Measurements from ENCODE around the gene MRPS18A.

Gene MRPS18A

DNA sequence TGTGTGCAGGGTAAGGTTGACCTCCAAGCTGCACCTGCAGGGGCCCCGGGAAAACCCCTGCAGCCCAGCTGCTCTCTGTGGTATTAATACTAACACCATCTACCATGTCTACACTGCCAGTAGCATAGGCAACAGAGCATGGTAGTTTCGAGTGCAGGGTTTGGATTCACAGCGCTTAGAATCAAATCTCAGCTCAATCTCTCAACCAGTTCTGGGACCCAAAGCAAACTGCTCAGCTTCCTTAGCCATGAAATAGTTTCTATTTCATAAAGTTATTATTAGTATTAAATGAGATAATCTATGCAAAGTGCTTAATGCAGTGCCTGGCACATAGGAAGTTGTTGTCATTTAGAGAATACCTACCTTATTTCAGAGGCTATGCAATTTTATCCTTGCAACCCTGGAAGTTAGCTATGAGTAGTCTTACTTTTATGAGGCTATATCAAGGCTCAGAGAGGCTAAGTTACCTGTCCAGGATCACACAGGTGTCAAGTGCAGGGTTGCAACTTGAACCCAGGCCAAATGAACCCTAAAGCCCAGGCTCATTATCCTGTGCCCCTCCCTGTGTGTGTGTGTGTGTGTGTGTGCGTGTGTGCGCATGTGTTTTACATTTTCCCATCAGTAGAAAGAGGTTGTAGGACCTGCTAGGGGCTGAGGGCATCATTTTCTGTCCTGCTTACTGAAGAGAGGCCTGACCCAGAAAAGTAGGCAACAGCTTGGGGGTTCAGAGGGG, 27.6 kb upstream of the MRPS18A start:
- Histone ChIP-seq H3K4me1 (peaks cover 5% of the 10 kb centered on the region), H3K79me2 (no peaks in the 10 kb centered on the region), H3K27ac (no peak overlapping the region), H3K9me3 (ENCODE audit: control insufficient read depth, low read length) (no peaks in the 10 kb centered on the region), H3K36me3 (ENCODE audit: control insufficient read depth, insufficient read depth, low read length) (no peaks in the 10 kb centered on the region), H3K27me3 (ENCODE audit: control insufficient read depth, insufficient read depth, low read length) (no peaks in the 10 kb centered on the region), H3K9ac (no peak overlapping the region), H2AFZ (no peak overlapping the region), H3K4me3 (ENCODE audit: low read depth, low read length) (no peak overlapping the region), H3K4me2 (ENCODE audit: low read length) (no peak overlapping the region)
- TF ChIP-seq, protein P1, sequence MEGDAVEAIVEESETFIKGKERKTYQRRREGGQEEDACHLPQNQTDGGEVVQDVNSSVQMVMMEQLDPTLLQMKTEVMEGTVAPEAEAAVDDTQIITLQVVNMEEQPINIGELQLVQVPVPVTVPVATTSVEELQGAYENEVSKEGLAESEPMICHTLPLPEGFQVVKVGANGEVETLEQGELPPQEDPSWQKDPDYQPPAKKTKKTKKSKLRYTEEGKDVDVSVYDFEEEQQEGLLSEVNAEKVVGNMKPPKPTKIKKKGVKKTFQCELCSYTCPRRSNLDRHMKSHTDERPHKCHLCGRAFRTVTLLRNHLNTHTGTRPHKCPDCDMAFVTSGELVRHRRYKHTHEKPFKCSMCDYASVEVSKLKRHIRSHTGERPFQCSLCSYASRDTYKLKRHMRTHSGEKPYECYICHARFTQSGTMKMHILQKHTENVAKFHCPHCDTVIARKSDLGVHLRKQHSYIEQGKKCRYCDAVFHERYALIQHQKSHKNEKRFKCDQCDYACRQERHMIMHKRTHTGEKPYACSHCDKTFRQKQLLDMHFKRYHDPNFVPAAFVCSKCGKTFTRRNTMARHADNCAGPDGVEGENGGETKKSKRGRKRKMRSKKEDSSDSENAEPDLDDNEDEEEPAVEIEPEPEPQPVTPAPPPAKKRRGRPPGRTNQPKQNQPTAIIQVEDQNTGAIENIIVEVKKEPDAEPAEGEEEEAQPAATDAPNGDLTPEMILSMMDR (IDR thresholded peaks at IDR 0.05) = no peak

DNA sequence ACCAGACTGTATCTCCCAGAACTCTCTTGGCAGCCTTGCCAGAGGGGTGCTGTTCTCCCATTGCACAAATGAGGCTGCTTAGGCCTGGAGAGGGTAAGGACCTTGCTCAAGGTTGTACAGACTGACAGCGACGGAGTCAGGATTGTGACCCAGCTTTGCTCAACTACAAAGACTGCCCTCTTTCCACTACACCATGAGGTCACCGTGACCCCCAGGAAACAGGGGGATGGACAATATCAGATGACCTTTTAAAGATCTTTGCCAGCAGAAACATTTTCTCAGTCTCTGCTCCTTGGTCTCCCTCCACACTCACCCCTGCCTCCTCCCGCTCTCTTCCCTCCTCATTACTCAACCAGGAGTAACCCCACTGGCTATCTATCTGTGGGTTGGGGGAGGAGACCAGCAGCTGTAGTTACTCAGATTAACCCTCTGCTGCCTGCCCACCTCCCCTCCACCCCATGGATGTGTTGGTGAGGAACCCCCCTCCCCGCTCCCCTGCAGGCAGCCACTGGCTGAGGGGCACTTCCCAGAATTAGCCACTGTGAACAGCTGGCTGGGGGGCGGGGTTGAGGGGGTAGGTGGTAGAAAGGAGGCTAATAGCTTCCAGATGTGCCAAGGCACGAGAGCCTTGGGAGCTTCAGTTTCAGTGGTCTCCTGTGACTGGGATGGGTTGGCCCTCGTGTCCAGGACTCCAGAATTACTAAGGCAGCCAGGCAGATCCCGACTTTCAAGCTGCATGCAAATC, 26.9 kb upstream of the MRPS18A start:
- no peaks in the 10 kb centered on the region for H3K79me2 ChIP-seq
- H3K27ac ChIP-seq = no peak overlapping the region
- H3K9me3 ChIP-seq (ENCODE audit: control insufficient read depth, low read length) = no peaks in the 10 kb centered on the region
- no peak overlapping the region for H3K4me3 ChIP-seq (ENCODE audit: low read depth, low read length)
- no peak overlapping the region for H2AFZ ChIP-seq
- no peak overlapping the region for H3K9ac ChIP-seq
- no peak overlapping the region for H3K4me2 ChIP-seq (ENCODE audit: low read length)
- TF ChIP-seq, protein P1 (IDR thresholded peaks at IDR 0.05) = no peak
- H3K27me3 ChIP-seq (ENCODE audit: control insufficient read depth, insufficient read depth, low read length) = no peaks in the 10 kb centered on the region
- H3K36me3 ChIP-seq (ENCODE audit: control insufficient read depth, insufficient read depth, low read length) = no peaks in the 10 kb centered on the region
- H3K4me1 ChIP-seq = peaks cover 6% of the 10 kb centered on the region

DNA sequence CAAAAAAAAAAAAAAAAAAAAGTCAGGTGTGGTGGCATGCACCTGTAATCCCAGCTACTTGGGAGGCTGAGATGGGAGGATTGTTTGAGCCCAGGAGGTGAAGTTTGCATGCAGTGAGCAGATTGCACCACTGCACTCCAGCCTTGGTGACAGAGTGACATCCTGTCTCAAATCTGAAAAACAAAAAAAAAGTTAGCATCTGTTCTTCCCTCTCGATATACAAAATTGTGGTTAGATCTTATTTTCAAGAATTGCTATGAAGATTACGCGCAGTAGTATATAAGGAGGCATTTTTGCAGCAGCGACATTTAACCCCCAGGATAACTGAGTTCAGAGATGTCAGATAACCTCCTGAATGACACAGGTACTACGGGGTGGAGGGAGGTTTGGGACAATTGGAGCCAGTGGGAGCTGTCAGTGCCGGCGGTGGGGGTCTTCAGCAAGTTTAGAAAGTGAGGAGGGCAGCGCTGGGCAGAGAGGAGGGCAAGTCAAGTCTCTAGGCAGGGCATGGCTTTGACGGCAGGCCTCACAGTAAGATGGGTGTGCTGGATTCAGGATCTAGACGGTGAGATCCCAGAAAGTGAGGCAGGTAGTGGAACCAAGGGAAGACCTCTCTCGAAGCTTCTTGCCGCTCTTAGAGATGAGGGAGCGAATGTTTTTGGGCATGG, 26.2 kb upstream of the MRPS18A start:
- Histone ChIP-seq H3K4me2 (ENCODE audit: low read length) (no peak overlapping the region), H3K27ac (no peak overlapping the region), H3K9ac (no peak overlapping the region), H3K27me3 (ENCODE audit: control insufficient read depth, insufficient read depth, low read length) (no peaks in the 10 kb centered on the region), H3K4me3 (ENCODE audit: low read depth, low read length) (no peak overlapping the region), H3K79me2 (no peaks in the 10 kb centered on the region), H3K36me3 (ENCODE audit: control insufficient read depth, insufficient read depth, low read length) (no peaks in the 10 kb centered on the region), H2AFZ (no peak overlapping the region), H3K9me3 (ENCODE audit: control insufficient read depth, low read length) (no peaks in the 10 kb centered on the region), H3K4me1 (peaks cover 10% of the 10 kb centered on the region)
- TF ChIP-seq, protein P1 (IDR thresholded peaks at IDR 0.05) = no peak

DNA sequence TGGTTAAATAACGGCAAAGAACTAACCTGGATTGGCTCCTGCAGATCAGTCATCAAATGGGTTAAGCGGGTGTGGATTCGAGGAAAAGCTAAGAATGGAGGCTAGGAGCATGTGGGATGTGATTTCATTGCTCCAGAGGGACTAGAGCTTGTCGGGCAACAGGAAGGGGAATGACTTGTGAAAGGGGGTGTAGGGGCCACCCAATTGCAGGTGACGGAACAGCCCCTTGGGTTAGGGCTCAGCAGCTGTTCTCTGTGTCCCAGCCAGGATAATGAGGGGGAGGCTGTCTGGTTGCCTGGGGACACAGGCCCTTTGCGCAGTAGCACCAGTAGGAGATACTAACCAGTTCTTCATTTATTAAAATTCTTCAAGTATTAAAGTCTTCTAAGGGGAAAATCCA, 25.0 kb upstream of the MRPS18A start:
- Histone ChIP-seq H3K4me3 (ENCODE audit: low read depth, low read length) (no peak overlapping the region), H3K27ac (no peak overlapping the region), H3K36me3 (ENCODE audit: control insufficient read depth, insufficient read depth, low read length) (no peaks in the 10 kb centered on the region), H3K79me2 (no peaks in the 10 kb centered on the region), H3K9me3 (ENCODE audit: control insufficient read depth, low read length) (no peaks in the 10 kb centered on the region), H3K9ac (no peak overlapping the region), H3K27me3 (ENCODE audit: control insufficient read depth, insufficient read depth, low read length) (no peaks in the 10 kb centered on the region), H2AFZ (no peak overlapping the region), H3K4me1 (peaks cover 5% of the 10 kb centered on the region), H3K4me2 (ENCODE audit: low read length) (no peak overlapping the region)
- TF ChIP-seq, protein P1 (IDR thresholded peaks at IDR 0.05) = no peak
